ENCODE results near the gene ZFYVE28. TPM values are rescaled to one million over a fixed set of nuclear protein-coding genes. Genes with fewer than 3 reads are reported as not detected.

The ZFYVE28 gene
- total RNA-seq, 2 experiments from 2014 or later, result 14.8 to 17.2 TPM

- Mint-ChIP-seq H3K9me3 (peaks cover 2% of the 10 kb centered on the region), H3K27ac (no peak overlapping the region), H3K4me3 (no peak overlapping the region), H3K27me3 (no peaks in the 10 kb centered on the region), H3K4me1 (peaks cover 3% of the 10 kb centered on the region), H3K36me3 (ENCODE audit: low read depth) (peaks cover 2% of the 10 kb centered on the region)
- ChIA-PET CTCF (interaction anchor here (0.8 to 2.2 kb wide), 2 partner anchors 9 kb away, joined by 3 to 5 read pairs; no protein-coding TSS in a partner anchor), POLR2A (no interaction called here)
- no peak for DNase-seq
Measured at GRCh38 chr4:2348786-2349185, 69.7 kb downstream of the ZFYVE28 start.

DNA sequence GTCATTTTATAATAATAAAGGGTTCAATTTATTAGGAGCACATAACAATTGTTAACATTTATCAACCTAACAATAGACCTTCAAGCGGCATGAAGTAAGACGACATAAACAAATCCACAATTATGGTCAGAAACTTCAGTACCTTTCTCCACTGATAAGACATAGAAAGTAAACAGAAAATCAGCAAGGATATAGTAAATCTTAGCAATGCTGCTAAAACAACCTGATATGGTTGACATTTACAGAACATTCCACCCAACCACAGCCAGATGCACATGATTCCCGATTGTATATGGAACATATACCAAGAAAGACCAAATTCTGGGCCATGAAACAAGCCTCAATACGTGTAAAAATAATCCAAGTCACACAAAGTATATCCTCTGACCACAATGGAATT, 71.3 kb downstream of the ZFYVE28 start:
- CTCF ChIA-PET, result no interaction called here
- Mint-ChIP-seq H3K36me3 (ENCODE audit: low read depth) (peaks cover 2% of the 10 kb centered on the region), H3K4me3 (no peak overlapping the region), H3K27ac (no peak overlapping the region), H3K9me3 (peaks cover 2% of the 10 kb centered on the region), H3K27me3 (no peaks in the 10 kb centered on the region), H3K4me1 (peaks cover 3% of the 10 kb centered on the region)
- POLR2A ChIA-PET, result no interaction called here
- DNase-seq, result no peak

DNA sequence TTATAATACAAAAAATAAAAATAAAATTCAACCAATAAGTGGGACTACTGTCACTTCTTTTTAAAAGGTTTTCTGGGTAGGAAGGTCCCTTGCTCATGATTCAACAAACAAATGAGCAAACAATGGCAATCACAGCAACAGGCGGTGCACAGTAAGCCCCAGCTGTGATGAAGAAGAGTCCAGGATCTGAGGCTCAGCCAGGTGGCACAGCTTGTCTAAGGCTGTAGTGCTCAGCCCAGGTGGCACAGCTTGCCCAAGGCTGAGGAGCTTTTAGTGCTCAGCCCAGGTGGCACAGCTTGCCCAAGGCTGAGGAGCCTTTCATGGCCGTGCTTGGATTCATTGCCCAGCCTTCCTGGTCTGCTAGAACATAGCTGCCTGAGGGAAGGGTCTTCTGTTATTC, 75.0 kb downstream of the ZFYVE28 start:
- no peaks in the 10 kb centered on the region for H3K27me3 Mint-ChIP-seq
- H3K4me3 Mint-ChIP-seq, result no peak overlapping the region
- H3K27ac Mint-ChIP-seq, result no peak overlapping the region
- DNase-seq, result peak; percentile 1
- peaks cover 3% of the 10 kb centered on the region for H3K4me1 Mint-ChIP-seq
- H3K9me3 Mint-ChIP-seq, result peaks cover 2% of the 10 kb centered on the region
- peaks cover 2% of the 10 kb centered on the region for H3K36me3 Mint-ChIP-seq (ENCODE audit: low read depth)
- POLR2A ChIA-PET, result no interaction called here
- CTCF ChIA-PET, result no interaction called here

DNA sequence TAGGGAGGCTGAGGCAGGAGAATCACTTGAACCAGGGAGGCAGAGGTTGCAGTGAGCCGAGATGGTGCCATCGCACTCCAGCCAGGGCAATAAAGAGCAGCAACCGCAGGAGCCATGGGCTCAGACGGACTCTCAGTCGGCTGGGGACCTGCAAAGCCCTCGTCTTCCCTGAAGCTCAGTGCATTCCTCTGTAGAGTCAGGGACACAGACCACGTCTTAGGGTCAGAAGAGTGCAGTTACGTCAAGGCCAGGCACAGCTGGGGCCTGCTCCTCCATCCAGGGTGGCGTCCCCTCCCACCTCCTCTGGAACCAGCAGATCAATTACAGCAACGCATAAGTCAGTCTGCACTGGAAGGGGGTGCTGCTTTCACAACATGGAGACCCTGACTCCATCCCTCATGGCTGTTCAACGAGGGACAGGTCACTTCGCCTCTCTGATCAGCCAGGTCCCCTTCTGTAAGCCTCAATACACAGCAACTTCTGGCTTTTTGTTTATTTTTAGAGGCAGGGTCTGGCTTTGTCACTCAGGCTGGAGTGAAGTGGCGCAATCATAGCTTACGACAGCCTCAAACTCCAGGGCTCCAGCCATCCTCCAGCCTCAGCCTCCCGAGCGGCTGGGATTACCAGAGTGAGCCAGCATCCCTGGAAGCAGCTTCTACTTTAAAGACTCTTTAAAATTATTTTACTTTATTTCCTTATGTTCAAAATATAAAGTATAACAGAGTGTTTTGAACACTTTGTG, 76.4 kb downstream of the ZFYVE28 start:
- CTCF ChIA-PET, result interaction anchor here (0.6 kb wide), 1 partner anchor 963 kb away, joined by 3 read pairs; no protein-coding TSS in a partner anchor
- no peaks in the 10 kb centered on the region for H3K4me1 Mint-ChIP-seq
- no peaks in the 10 kb centered on the region for H3K27me3 Mint-ChIP-seq
- peaks cover 2% of the 10 kb centered on the region for H3K36me3 Mint-ChIP-seq (ENCODE audit: low read depth)
- POLR2A ChIA-PET, result no interaction called here
- no peak overlapping the region for H3K27ac Mint-ChIP-seq
- H3K9me3 Mint-ChIP-seq, result no peaks in the 10 kb centered on the region
- H3K4me3 Mint-ChIP-seq, result no peak overlapping the region
- DNase-seq, result no peak

DNA sequence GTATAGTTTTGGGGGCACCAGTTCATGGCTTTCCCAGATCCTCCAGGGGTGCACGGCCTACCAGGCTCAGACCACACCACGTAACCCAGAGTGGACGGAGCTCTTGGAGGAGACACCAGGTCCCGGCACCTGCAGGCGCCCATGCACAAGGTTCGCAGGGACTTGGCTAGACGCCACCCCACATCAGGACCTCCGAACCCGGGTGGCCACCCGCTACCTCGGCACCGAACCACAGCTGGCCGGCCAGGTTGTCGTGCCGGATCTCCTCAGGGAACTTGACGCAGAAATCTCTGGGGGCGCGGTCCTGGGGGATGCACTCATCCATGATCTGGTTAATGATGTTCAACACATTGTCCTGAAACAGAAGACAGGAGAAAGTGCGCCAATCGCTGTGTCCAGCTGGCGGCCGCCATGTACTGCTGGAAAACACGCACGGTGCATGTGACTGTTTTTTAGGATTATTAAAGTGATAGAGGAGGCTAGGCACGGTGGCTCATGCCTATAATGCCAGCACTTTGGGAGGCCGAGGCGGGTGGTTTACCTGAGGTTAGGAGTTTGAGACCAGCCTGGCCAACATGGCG, 77.1 kb downstream of the ZFYVE28 start:
- Mint-ChIP-seq H3K27ac (no peak overlapping the region), H3K9me3 (no peaks in the 10 kb centered on the region), H3K4me1 (no peaks in the 10 kb centered on the region), H3K4me3 (no peak overlapping the region), H3K36me3 (ENCODE audit: low read depth) (peaks cover 2% of the 10 kb centered on the region), H3K27me3 (no peaks in the 10 kb centered on the region)
- ChIA-PET POLR2A (no interaction called here), CTCF (interaction anchor here (1.3 kb wide), 1 partner anchor 9 kb away, joined by 3 read pairs; no protein-coding TSS in a partner anchor)
- peak; percentile 1 for DNase-seq

DNA sequence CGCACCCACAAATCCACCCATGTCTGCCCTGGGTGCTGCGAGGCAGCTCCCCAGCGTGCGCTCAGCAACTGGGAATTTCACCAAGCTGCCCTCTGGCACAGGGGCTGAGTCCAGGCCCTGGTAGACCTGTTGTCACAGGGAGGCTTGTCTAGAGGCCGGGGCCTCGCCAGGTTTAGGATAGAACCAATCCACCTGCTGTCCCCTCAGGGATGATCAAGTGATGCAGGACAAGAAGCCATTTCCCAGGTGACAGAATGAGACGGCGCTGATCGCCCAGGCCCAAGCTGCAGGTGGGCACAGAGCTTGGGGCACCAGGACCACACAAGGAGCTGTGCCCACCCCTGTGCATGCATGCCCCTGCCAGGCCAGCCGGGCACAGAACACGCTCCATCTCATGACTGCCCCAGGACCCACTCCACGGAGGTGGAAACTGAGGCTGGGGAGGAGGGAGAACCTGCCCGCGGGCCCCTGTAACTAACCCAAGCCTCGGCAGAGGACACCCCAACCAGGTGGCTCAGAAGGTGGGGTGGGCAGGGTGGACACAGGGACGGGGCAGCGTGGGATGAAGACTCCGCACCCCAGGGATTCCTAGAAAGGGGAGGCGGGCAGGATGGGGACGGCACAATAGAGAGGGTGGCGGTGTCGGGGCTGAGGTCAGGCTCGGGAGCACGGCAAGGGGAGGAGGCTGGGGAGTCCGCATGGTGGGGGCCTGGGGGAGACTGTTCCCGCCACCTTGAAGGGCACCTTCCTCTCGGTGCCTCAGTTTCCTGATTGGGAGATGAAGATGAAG, 78.0 kb downstream of the ZFYVE28 start:
- DNase-seq, result peak; percentile 3
- ChIA-PET POLR2A (no interaction called here), CTCF (interaction anchor here (0.7 to 1.3 kb wide), 2 partner anchors 8 to 10 kb away, joined by 3 read pairs; no protein-coding TSS in a partner anchor)
- Mint-ChIP-seq H3K4me1 (no peaks in the 10 kb centered on the region), H3K27me3 (no peaks in the 10 kb centered on the region), H3K4me3 (no peak overlapping the region), H3K27ac (no peak overlapping the region), H3K36me3 (ENCODE audit: low read depth) (no peaks in the 10 kb centered on the region), H3K9me3 (no peaks in the 10 kb centered on the region)

GRCh38 chr4:2339458-2340271, 78.8 kb downstream of the ZFYVE28 start:
- Mint-ChIP-seq H3K4me1 (no peaks in the 10 kb centered on the region), H3K9me3 (no peaks in the 10 kb centered on the region), H3K4me3 (no peak overlapping the region), H3K27ac (no peak overlapping the region), H3K27me3 (no peaks in the 10 kb centered on the region), H3K36me3 (ENCODE audit: low read depth) (no peaks in the 10 kb centered on the region)
- peak; percentile 4 for DNase-seq
- CTCF ChIA-PET, result interaction anchor here (0.7 to 1.3 kb wide), 2 partner anchors 9 to 11 kb away, joined by 3 read pairs; no protein-coding TSS in a partner anchor
- POLR2A ChIA-PET, result no interaction called here

- Mint-ChIP-seq H3K9me3 (no peaks in the 10 kb centered on the region), H3K4me3 (no peak overlapping the region), H3K4me1 (no peaks in the 10 kb centered on the region), H3K36me3 (ENCODE audit: low read depth) (no peaks in the 10 kb centered on the region), H3K27me3 (no peaks in the 10 kb centered on the region), H3K27ac (no peak overlapping the region)
- peak; percentile 2 for DNase-seq
- ChIA-PET CTCF (no interaction called here), POLR2A (no interaction called here)
Measured at GRCh38 chr4:2338754-2339457, 79.5 kb downstream of the ZFYVE28 start.

DNA sequence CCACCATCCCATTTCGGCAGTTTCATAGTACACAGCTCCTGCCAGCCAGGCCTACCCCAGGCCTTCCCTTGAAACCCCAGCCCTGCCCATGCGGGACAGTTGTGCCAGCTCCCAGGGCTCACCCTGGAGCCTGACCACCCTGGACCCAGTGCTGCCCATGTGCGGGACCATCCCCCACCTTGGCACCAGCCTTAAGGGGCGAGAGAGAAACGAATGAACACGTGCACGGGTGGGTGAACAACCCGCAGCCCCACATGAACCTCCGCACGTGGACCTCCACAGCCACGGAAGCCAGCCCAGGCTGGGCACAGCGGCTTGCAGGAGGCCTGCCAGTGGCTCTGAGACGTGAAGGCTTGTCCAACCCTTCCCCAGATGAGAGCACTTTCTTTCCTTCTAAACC, 80.5 kb downstream of the ZFYVE28 start:
- H3K9me3 Mint-ChIP-seq, result no peaks in the 10 kb centered on the region
- CTCF ChIA-PET, result interaction anchor here (1.3 kb wide), 1 partner anchor 118 kb away, joined by 3 read pairs; no protein-coding TSS in a partner anchor
- H3K36me3 Mint-ChIP-seq (ENCODE audit: low read depth), result no peaks in the 10 kb centered on the region
- no peaks in the 10 kb centered on the region for H3K27me3 Mint-ChIP-seq
- H3K4me1 Mint-ChIP-seq, result no peaks in the 10 kb centered on the region
- H3K27ac Mint-ChIP-seq, result no peak overlapping the region
- no peak for DNase-seq
- H3K4me3 Mint-ChIP-seq, result no peak overlapping the region
- POLR2A ChIA-PET, result no interaction called here

DNA sequence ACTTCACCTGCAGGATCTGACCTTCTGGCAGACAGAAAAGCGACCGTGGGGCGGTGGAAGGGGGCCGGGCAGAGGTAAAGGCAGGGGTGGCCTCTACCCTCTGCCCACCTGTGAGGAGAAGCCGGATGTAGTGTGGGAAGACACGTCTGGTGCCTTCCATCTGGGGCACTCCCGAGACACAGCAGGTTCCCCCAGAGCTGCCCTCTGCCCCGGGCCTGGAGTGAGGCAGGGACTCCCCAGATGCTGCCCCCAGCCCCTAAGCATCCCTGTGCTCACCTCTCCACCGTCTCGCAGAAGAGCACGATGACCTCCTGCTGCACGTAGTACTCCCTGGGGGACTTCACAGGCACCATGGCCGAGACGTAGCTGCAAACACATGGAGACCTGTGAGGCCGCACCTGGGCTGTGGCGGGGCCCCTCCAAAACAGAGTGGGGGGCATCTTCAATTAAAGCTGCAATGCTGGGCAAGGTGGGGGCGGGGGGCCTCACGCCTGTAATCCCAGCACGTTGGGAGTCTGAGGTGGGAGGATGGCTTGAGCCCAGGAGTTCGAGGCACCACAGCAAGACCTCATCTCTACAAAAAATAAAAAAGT, 81.2 kb downstream of the ZFYVE28 start:
- no peaks in the 10 kb centered on the region for H3K4me1 Mint-ChIP-seq
- no peak overlapping the region for H3K4me3 Mint-ChIP-seq
- no peaks in the 10 kb centered on the region for H3K36me3 Mint-ChIP-seq (ENCODE audit: low read depth)
- CTCF ChIA-PET, result interaction anchor here (1.3 kb wide), 1 partner anchor 117 kb away, joined by 3 read pairs; no protein-coding TSS in a partner anchor
- H3K27me3 Mint-ChIP-seq, result no peaks in the 10 kb centered on the region
- H3K27ac Mint-ChIP-seq, result no peak overlapping the region
- no peak for DNase-seq
- POLR2A ChIA-PET, result no interaction called here
- no peaks in the 10 kb centered on the region for H3K9me3 Mint-ChIP-seq

DNA sequence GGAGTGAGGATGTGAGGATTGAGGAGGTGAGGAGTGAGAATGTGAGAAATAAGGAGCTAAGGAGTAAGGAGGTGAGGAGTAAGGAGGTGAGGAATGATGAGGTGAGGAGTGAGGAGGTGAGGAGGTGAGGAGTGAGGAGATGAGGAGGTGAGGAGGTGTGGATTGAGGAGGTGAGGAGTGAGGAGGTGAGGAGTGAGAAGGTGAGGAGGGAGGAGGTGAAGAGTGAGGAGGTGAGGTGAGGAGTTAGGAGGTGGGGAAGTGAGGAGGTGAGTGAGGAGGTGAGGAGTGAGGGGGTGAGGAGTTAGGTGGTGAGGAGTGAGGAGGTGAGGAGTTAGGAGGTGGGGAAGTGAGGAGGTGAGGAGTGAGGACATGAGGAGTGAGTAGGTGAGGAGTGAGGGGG, 81.8 kb downstream of the ZFYVE28 start:
- CTCF ChIA-PET, result interaction anchor here (1.3 kb wide), 1 partner anchor 117 kb away, joined by 3 read pairs; no protein-coding TSS in a partner anchor
- H3K9me3 Mint-ChIP-seq, result no peaks in the 10 kb centered on the region
- no peaks in the 10 kb centered on the region for H3K27me3 Mint-ChIP-seq
- no peak overlapping the region for H3K4me3 Mint-ChIP-seq
- no peaks in the 10 kb centered on the region for H3K36me3 Mint-ChIP-seq (ENCODE audit: low read depth)
- POLR2A ChIA-PET, result no interaction called here
- H3K4me1 Mint-ChIP-seq, result no peaks in the 10 kb centered on the region
- DNase-seq, result no peak
- H3K27ac Mint-ChIP-seq, result peak overlapping the region; percentile 41

- Mint-ChIP-seq H3K27me3 (no peaks in the 10 kb centered on the region), H3K27ac (peak overlapping the region; percentile 0), H3K36me3 (ENCODE audit: low read depth) (no peaks in the 10 kb centered on the region), H3K4me3 (no peak overlapping the region), H3K4me1 (no peaks in the 10 kb centered on the region), H3K9me3 (no peaks in the 10 kb centered on the region)
- ChIA-PET POLR2A (no interaction called here), CTCF (interaction anchor here (0.9 kb wide), 1 partner anchor 53 kb away, joined by 3 read pairs; no protein-coding TSS in a partner anchor)
- DNase-seq, result no peak
Measured at GRCh38 chr4:2335729-2336101, 82.7 kb downstream of the ZFYVE28 start.

All from activated CD4-positive, alpha-beta T cell treated with anti-CD3 and anti-CD28 coated beads, Interleukin-2, amount 10 ng/mL, durations not matched to agents 7 days and 5 days (primary cell).